GM21390 (cell line): Measurements from ENCODE around the gene LCN2.
"Not testable (repeated sequence)": the region's sequence is repeated elsewhere in the genome, so short reads cannot be mapped to it uniquely, and the experiment has no call there.

Experiments used
- ATAC-seq: cut with Tn5 transposase; IDR thresholded peaks from one replicate; pipeline ENCODE4 v1.9.1; 2021; ENCODE audit not compliant: unreplicated experiment

The LCN2 gene

DNA sequence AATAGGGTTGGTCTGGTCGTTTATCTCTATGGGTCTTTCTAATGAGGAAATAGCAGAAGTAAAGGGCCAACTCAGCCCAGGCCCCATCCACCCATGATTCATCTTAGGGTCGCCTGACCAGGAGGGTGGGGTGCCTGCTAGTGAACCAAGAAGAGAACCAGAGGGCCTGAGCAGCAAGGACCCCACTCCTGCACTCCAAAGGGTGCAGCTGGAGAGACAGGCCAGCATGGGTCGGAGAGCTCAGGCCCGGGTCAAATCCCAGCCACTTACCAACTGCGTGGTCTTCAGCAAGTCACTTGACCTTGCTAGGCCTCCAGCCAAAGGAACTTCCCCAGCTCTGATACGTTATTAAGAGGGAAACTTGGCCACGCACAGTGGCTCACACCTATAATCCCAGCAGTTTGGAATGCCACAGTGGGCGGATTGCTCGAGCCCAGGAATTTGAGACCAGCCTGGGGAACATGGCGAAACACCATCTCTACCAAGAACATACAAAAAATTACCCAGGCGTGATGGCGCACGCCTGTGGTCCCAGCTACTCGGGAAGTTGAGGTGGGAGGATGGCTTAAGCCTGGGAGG is 15.1 kb downstream of the LCN2 start:
- ATAC-seq: no peak

DNA sequence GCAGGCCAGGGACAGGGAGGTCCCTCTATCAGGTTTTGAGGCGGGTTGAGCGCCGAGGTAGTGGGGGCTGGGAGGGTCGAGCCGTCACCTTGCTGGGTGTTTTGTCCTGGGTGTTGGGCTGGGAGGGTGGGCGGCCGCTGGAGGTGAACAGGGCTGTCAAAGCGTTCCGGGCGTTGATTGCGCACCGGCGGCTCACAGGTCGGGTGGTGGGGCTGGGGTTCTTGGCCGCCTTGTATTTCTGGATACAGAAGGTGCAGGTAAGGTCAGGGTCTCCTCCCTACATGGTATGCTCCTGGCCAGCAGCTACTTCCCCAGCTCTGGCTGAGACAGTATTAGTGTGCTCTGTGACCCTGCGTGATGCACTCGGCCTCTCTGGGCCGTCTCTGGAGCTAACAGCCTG is 16.9 kb downstream of the LCN2 start:
- ATAC-seq: no peak

DNA sequence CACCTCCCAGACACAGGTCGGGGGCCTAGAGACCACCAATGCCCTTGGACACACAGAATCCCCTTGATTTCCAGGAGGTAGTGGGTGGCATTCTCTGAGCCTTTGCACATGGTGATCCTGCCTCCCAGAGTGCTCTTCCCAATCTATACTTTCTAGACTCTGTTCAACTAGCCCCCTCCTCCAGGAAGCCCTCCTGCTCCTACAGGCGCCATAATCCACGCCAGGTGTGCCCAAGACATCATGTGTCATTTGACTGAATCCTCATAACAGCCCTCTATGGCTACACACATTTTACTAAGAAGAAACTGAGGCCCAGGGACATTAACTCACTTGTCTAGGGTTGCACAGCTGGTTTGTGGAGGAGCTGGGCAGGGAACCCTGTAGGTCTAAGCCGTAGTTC is 18.0 kb downstream of the LCN2 start:
- no peak for ATAC-seq

DNA sequence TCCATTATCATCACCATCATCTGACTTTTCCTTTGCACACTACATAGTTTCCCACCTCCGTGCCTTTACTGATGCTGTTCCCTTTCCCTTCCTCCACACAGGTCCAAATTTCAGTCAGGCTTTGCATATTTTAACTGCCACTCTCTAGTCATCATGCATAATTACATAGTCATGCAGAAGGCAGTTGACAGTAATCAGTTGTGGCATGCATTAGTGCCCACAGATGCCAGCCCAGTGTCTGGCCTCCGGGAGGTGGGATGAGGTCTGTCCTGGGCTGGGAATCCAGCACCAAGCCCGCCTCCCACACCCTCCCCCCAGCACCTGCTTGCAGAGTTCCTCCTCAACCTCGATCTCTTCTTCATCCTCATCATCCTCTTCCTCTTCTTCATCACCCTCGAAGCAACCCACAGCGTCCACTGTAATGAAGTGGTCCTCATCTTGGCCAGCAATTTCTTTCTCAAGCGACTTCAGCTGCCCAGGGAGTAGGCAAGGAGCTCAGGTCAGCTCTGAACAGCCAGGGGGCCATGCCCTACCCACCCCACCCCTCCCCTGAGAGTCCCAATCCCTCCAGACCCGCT is 19.6 kb downstream of the LCN2 start:
- no peak for ATAC-seq

DNA sequence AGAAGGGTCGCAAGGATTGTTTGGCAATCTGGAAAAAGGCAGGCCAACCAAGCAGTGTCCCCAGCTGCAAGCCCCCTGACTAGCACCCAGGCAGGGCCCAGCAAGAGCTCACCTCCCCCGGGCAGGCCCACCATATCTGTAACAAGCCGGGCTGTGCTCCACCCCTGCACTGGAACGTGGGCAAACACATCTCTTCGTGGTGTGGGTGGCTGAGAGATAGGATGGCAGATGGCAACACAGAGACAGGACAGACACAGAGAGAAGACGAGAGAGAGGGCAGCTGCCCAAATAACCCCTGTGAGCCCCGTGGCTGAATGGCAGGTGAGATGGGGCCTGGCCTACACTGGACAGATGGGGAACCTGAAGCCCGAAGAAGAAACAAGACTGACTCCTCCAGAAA is 20.2 kb downstream of the LCN2 start:
- ATAC-seq: no peak

DNA sequence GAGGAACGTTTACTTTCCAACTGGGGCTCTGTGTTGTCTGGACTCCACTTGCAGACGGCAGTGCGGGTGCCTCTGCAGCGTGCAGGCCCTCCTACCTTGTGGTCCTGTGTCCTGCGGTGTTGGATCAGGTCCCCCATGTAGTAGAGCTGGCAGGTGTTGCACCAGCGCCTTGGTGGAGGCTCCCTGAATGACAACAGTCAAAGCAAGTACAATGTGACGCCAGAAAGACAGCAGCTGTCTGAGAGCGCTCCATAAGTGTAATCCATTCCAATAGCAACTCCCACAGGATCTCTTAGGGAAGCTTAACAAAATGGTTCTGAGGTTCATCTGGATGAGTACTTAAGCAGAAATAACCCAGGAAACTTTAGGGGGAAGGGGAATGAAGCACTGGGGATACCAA is 20.7 kb downstream of the LCN2 start:
- no peak for ATAC-seq

DNA sequence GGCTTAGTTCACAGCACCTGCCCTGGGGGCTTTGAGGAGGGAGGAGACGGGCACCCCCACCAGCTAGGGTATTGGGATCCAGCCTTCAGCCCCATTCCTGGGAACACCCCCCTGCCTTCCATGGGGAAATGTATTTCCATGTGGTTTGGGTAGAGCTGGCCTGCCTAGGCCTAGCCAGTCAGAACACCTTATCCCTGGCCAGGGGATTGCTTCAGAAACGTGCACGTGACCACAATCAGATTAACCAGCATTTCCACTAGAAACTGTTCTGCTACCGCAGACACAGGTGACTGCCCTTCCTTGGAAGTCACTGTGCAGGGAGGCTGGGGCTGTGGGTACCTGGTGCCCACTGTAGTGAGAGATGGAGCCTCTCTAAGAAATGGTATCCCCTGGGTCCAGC is 24.8 kb downstream of the LCN2 start:
- ATAC-seq: no peak

DNA sequence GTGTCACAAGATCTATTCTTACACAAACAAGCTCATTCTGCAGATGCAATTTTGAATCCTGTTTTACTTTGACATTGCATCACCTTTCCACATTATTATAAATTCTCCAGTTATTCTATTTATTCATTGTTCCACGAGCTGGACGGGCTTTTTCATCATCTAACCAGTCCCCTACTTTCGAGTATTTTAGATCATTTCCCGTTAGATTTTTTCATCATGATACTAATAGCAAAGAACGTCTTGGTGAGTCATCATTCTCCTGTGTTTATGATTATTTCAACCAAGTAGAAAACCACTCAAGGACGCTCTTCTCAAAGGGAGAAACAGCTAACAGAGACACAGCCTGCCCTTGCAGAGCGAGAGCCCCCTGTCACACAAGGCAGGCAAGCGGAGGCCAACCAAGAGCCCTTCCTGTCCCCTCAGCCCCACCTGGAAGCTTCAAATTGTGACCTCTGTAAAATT is 25.9 kb downstream of the LCN2 start:
- no peak for ATAC-seq

DNA sequence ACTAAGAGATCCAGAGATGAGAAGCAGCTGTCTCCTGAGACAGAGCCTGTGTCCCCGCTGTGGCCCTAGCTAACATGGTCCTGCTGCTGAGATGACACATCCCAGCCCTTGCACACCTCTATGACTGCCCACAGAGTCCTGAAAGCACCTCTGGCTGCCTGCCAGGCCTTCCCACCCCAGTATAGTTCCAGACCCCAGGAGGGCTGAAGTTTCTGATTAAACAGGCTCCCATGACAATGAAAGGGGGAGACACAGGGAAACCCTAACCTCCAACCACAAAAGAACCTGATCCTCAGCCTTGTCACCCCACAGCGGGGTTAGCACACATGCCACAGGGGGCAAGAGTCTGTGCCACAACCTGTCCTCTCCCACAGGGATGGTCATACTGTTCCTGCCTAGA is 26.5 kb downstream of the LCN2 start:
- no peak for ATAC-seq

DNA sequence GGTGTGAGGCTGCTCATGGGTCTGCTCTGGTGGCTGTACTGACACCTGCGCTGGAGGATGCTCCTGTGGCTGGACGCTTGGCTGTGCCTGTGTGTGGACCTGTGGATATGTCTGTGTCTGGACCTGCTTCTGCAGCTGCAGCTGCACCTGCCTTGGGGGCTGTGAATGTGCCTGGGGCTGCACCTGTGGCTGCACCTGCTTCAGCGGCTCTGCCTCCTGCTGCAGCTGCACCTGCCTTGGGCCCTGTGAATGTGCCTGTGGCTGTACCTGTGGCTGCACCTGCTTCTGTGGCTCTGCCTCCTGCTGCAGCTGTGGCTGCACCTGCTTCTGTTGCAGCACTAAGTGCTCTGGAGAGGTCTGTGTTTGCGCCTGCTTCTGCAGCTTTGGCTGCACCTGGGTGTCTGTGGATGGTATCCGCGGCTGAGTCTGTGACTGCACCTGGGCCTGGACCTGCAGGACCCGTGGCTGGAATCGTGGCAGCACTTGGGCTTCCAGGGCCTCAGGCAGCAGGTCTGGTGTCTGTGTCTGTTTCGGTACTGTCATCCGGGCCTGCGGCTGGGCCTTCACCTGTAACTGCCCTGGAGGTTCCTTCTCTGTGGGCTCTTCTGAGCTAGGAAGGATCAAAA is 29.7 kb downstream of the LCN2 start:
- ATAC-seq: no peak

DNA sequence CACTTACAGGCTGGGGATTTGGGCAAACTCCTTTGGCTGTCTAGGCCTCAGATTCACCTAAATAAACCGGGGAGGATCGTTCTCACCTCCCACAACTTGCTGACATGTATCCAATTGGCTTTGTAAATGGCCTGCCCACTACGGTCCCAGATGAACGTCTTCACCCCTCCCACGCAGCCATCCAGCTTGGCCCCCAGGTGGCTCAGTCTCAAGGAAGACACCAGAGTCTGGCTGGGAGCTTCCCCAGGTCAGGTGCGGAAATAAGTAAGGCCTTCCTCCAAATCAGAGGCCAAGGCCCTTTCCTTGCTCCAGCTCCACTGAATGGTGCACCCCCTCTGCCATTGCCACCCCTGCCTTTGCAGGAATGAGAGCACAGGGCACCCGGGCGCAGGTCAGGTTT is 30.7 kb downstream of the LCN2 start:
- ATAC-seq: no peak

DNA sequence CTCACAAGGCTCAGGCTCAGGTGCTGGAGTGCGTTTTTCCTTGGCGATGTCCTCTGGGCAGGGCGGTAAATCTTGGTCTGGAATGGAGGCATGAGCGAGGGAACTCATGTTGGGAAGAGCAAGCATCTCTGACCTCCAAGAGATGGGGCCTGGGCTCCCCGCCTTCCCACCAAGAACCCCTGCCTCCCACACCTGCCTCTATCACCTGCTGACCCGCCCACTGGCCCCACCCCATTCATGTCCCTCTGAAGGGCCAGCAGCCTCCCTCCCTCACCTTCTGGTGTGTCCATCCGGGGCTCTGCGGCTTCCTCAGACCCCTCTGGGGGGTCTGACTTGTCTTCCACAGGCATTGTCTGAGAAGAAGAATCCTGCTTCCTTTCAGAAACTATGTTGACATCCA is 31.2 kb downstream of the LCN2 start:
- ATAC-seq: no peak

DNA sequence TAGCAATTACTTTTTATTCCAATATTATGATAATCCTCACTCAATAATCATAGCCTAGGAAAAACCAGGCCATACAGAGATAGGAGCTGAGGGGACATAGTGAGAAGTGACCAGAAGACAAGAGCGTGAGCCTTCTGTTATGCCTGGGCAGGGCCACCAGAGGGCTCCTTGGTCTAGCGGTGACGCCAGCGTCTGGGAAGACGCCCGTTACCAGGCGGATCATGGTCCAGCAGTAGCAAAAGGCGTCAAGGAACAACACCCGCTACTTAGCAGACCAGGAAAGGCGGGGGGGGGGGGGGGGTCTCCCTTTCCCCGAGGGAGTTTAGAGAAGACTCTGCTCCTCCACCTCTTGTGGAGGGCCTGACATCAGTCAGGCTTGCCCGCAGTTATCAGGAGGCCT is 32.2 kb downstream of the LCN2 start:
- ATAC-seq: not testable (repeated sequence)

DNA sequence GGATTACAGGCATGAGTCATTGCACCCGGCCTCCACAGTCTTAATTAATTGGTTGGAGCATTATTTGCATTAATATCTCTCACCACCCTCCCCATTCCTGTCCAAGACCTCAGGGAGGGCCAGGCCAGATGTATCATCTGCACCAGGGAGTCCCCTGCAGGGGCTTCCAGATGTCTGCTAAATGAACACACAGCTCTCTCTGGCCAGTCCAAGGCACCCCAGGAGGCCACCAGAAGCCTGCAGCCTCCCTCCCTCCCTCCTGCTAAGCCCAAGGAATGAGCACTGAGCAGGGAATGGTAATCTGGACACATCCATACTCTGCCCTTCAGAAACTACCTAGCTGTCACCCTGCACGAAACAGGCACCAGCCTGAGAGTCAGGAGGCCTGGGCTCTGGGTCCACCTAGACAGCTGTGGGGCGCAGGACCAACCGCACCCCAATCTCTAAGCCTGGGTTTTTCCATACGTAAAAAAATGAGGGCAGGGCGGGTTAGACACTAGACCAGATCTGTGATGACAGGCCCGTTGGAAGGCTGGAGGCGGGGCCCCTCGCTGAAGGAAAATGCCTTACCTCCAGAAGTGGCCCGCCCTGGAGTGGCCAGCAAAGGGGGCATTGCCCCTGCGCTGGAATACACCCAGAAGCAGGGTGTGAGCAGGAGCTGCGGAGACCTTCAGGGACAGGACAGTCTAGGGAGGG is 33.8 kb downstream of the LCN2 start:
- ATAC-seq: no peak

DNA sequence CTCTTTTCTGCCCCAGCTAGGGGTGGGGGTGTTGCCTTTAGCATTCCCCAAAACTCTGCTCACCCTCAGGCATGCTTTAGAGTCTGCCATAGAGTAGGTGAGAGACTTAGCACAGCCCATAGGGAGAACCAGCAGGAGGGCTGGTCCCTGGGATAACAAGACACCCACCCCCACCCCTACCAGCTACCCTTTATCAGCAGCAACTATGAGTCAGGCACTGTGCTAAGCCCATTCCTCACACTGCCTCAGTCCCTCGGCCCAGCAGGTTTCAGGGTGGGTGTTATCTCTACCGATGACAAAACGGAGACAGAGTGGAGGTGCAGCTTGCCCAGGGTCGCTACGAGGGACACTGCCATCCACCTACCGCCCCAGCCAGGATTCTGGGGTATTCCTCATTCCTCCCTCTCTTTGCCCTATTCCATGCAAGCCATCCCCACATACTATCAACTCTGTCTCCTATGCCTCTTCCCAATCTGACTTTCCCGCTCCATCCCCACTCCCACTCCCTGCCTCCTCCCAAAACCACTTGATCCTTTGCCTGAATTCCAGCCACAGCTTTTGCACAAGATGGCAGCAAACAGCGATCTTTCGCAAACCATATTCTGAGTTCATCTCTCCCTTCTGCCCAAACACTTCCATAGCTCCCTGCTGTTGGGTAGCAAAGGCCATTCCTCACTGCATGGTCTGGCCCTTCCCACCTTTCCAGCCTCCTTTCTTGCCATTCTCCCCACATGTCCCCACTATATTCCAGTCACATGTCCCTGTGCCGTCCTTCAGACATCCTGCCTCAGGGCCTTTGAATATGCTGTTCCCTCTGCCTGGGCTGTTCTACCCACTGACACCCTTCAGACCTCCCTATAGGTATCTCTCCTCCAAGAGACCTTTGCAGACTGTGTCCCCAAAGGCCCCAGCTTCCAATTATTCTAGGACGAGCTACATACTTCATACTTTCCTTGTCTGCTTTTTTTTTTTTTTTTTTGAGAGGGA is 37.0 kb downstream of the LCN2 start:
- ATAC-seq: no peak

DNA sequence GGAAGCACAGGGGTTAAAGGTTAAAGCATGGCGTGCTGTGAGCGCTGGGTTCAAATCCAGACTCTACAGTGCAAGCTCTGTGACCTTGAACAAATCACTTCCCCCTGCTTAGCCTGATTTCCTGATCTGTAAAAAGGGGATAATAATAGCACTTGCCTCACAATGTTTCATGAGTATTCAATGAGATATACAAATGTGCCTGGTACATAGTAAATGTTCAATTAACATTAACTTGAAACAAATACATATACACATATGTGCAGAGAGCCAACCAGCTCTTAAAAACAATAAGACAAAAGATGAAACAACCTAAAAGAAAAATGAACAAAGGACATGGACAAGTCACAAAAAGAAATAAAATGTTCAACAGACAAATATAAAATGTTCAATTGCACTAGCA is 38.1 kb downstream of the LCN2 start:
- no peak for ATAC-seq

DNA sequence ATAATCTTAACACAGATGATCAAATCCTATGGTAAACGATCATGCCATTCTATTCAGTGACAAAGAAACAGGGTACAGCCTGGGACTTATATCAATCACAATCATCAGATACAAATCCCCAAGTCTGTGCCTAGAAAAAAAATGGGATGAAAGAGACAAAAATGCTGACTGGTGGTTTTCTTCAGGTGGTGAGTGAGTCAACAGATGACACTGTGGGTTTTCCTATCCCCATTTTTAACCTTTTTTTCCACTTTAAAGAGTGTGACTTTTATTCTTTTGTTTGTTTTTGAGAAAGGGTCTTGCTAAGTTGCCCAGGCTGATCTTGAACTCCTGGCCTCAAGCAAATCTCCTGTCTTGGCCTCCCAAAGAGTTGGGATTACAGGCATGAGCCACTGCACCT is 39.0 kb downstream of the LCN2 start:
- no peak for ATAC-seq

DNA sequence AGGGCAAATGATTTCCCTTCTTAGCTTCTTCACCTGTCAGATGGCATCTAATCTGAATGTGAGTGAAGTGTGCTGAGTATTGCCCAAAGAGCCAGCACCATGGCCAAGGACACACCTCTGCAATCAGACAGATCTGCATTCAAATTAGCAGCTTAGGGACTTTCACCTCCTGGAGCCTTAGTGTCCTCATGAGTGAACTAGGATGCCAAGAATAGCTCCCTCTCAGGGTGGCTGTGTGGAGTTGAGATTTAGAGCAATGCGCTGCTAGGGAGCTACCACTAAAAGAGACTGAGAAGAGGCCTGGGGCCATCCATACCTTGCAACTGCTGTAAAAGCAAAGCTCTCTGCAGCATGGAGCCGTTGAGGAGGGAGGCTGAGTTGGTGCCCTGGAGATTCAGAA is 40.8 kb downstream of the LCN2 start:
- no peak for ATAC-seq

DNA sequence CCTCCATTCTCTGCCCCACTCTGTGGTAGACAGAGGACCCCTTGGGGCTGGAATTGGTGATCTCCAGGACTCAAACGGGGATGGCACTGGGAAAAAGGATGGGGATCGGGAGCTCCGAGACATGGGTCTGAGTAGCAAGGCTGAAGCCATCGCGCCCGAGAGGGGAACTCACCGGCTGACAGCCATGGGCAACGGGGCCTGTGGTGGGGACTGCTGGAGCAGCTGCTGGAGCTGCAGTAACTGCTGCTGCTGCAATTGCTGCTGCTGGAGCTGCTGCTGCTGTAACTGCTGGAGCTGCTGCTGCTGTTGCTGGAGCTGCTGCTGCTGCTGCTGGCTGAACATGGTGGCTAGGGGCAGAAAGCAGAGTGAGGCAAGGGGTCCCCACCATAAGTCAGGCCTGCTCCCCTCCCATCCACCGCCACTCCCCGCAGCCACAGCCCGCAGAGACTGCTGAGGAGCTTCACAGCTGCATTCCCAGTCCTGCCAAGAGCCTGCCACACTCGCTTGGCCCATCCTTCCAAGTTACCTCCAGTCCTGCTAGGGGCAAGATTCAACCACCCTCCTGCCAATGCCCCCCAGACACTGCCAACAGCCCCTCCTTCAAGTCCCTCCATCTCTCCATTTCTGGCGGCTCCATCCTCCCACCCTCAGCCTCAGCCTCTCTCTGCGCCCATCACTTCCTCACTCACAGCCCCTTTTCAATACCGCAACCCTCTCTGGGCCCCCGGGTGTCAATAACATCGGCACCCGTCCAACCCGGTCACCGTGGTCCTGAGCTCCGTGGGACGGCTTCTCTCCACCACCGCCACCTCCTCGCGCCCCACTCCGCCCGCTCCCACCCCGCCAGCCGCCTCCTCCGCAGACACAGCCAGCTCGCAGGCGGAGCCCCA is 41.5 kb downstream of the LCN2 start:
- peak; percentile 22 for ATAC-seq

DNA sequence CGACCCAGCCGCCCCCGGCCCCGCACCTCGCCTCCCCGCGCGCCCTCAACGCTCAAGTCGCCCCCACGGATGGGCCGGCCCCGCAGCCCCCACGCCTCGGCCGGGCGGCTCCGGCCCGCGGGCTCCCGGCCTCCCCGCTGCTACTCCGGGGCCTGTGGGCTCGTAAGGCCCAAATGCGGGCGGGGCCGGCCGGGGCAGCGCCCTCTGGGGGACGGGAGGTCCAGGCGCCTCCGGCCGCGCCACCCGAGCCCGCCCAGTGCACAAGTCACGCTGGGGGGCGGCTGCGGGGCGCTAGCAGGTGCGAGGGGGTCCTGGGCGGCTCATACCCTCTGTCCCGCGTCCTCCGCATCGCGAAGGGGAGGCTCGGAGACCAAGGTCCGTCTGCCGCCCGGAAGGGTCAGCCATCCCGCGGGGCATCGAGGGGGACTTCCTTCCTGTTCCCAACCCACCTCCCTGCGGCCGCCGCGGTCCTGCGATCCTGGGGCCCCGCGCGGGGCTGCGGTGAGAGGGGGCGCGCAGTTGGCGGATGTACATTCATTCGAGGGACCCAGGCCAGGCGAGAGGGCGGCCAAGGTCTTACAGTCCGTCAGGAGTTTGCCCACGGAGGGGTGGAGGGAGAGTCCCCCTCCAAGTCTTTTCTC is 42.3 kb downstream of the LCN2 start, which contains the start of gene CIZ1:
Gene CIZ1, minus strand, starts transcription at position 167 of the 641 bp plus-strand sequence. CDS start 715 bp downstream, outside the sequence.
- ATAC-seq: peak; percentile 88
